Lower lobe of right lung (tissue), 2 donors: ENCODE data around the gene USP24. TPM values are rescaled to one million over a fixed set of nuclear protein-coding genes. Genes with fewer than 3 reads are reported as not detected.

ENCODE experiments used
- ATAC-seq, 2 donors: fragments of 200-7000 bp; cut with Tn5 transposase; one replicate each; pipeline ENCODE4 v1.9.1; 2020 to 2022; ENCODE audit warnings: mild to moderate bottlenecking in 2 of 2, moderate library complexity in 2 of 2
- DNase-seq: peaks from one replicate; pipeline ENCODE4 v3.0.0-alpha.2; 2020
- H3K27ac ChIP-seq: fragments of 200-600 bp; one replicate; pipeline ENCODE4 v1.8.0; 2022
- H3K27me3 ChIP-seq: fragments of 200-600 bp; one replicate; pipeline ENCODE4 v1.8.0; 2022; ENCODE audit warnings: low read depth
- H3K36me3 ChIP-seq: fragments of 200-600 bp; one replicate; pipeline ENCODE4 v1.8.0; 2022; ENCODE audit warnings: mild to moderate bottlenecking
- H3K4me1 ChIP-seq: fragments of 200-600 bp; one replicate; pipeline ENCODE4 v1.8.0; 2022
- H3K4me3 ChIP-seq: fragments of 200-600 bp; one replicate; pipeline ENCODE4 v1.8.0; 2022; ENCODE audit warnings: mild to moderate bottlenecking
- H3K9me3 ChIP-seq: fragments of 200-600 bp; one replicate; pipeline ENCODE4 v1.8.0; 2022
- CTCF ChIP-seq: fragments of 200-600 bp; IDR thresholded peaks from one replicate; pipeline ENCODE4 v1.8.0; 2022; ENCODE audit warnings: antibody characterized with exemption, mild to moderate bottlenecking
- intact Hi-C: fragments of 100-400 bp; cut with DNase I; formaldehyde crosslinking; loops from one replicate; pipeline ENCODE4 v1.11.0; 2022
- total RNA-seq: library from RNA; stranded (reverse); fragmentation: NEBNext Ultra II Directional; extraction: Animal tissue kit (Norgen Biotek cat#: 25700); gene quantifications from one replicate; pipeline ENCODE4 v1.2.1, GENCODE V29; 2021
- donor health status: DM: no; HTN: yes; CAD: no; lungs with severe emphysema.

The USP24 gene
- total RNA-seq, 1 donor from 2014 or later: 37.6 TPM

DNA sequence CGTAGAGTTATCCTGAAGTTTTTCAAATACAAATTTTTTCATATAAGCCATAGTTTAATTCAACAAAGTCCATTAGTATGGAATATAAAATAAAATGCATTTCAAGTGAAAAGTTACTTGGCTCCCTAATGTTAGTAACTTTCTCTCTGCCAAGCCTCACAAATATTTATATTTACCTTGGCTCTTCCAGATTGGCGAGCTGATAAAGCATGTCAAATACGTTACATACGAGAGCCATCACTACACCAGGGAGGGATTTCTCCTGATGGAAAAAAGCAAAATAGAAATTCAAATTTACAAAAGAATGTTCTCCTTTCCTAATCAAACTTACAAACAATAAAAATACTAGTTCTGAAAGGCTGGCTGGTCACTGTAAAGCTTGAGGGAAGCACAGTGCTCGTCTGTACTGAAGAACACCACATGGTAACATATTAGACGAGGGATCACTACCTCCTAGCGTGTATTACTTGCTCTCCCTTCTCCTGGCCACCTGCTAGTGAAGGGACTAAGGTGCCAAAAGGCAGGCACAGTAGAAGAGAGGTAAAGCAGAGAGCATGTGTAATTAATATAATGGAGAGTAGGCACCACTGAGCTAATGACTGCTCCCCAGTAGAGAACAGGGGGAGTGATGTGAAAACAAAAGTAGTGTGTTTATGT, 80.9 kb downstream of the USP24 start:
- no peak for TF ChIP-seq CTCF
- Histone ChIP-seq H3K9me3 (no peaks in the 10 kb centered on the region), H3K4me1 (no peaks in the 10 kb centered on the region), H3K27ac (no peak overlapping the region), H3K4me3 (no peak overlapping the region), H3K27me3 (no peaks in the 10 kb centered on the region), H3K36me3 (peaks cover 99% of the 10 kb centered on the region)
- DNase-seq (no peak), ATAC-seq (no peak)
- intact Hi-C loops: no loop called here

- DNase-seq: no peak
- intact Hi-C loops: no loop called here
- Histone ChIP-seq H3K36me3 (peaks cover 95% of the 10 kb centered on the region), H3K4me1 (no peaks in the 10 kb centered on the region), H3K9me3 (no peaks in the 10 kb centered on the region), H3K27ac (no peak overlapping the region), H3K27me3 (no peaks in the 10 kb centered on the region), H3K4me3 (no peak overlapping the region)
- no peak for ATAC-seq
- TF ChIP-seq CTCF: no peak
Observed at GRCh38 chr1:55131801-55132200, 83.4 kb downstream of the USP24 start.

DNA sequence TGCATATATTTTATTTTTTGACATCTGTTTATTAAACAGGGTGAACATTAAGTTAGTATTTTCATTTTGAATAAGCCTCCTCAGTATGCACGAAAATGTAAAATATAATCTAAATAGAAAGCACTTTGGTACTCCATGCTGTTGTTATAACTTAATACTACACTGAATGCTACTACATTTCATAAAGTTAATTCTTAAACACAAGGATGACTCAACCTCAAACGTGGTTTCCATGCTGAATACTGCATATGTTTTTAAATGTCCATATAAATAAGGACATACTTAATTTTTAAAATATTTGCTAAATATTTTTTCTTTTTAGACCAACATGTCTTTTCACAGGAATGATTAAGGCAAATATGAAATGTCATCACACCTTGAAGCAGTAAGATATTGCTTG, 83.9 kb downstream of the USP24 start:
- TF ChIP-seq CTCF: no peak
- no peaks in the 10 kb centered on the region for H3K4me1 ChIP-seq
- no peaks in the 10 kb centered on the region for H3K27me3 ChIP-seq
- intact Hi-C loops: no loop called here
- ATAC-seq (no peak), DNase-seq (no peak)
- no peak overlapping the region for H3K4me3 ChIP-seq
- H3K9me3 ChIP-seq: no peaks in the 10 kb centered on the region
- H3K27ac ChIP-seq: no peak overlapping the region
- peaks cover 95% of the 10 kb centered on the region for H3K36me3 ChIP-seq

DNA sequence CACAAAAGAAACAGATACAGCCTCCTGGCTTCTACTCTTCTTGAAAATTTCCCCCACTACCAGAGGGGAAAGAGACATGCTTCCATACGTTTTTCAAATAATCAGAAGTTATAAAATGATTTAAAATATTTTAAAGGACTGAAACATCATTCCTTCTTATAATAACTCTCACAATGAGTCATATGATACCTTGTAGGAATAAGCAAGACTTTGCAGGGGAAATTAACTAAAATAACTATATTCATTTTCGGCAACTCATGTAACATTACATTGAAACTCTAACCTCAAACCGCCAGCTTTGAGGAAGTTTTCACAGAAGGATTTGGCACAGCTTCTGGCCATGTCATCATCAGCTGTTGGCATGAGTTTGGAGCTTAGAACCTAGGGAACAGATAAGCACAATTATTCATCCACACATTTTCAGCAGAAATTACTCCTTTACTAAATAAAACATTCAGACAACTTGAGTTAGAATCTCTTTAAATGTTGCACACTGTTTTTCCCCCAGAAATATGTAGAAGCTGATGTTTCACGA, 85.9 kb downstream of the USP24 start:
- no peak overlapping the region for H3K27ac ChIP-seq
- ATAC-seq (peak; percentile 47 to 48), DNase-seq (no peak)
- TF ChIP-seq CTCF: no peak
- no peaks in the 10 kb centered on the region for H3K9me3 ChIP-seq
- intact Hi-C loops: no loop called here
- no peaks in the 10 kb centered on the region for H3K4me1 ChIP-seq
- H3K36me3 ChIP-seq: peaks cover 95% of the 10 kb centered on the region
- H3K4me3 ChIP-seq: no peak overlapping the region
- no peaks in the 10 kb centered on the region for H3K27me3 ChIP-seq

GRCh38 chr1:55128418-55128995, 86.7 kb downstream of the USP24 start:
- H3K9me3 ChIP-seq: no peaks in the 10 kb centered on the region
- DNase-seq (no peak), ATAC-seq (peak in 1 of 2 donors; percentile 23)
- H3K4me1 ChIP-seq: no peaks in the 10 kb centered on the region
- intact Hi-C loops: no loop called here
- no peak overlapping the region for H3K4me3 ChIP-seq
- TF ChIP-seq CTCF: no peak
- H3K27me3 ChIP-seq: no peaks in the 10 kb centered on the region
- peaks cover 95% of the 10 kb centered on the region for H3K36me3 ChIP-seq
- no peak overlapping the region for H3K27ac ChIP-seq
